Tibial nerve (tissue), 4 donors: ENCODE results near the gene POGZ. TPM values are rescaled to one million over a fixed set of nuclear protein-coding genes. Genes with fewer than 3 reads are reported as not detected.

Source experiments
- DNase-seq, 2 donors: peaks; one replicate each; pipeline ENCODE4 v3.0.0-alpha.2; 2019; ENCODE audit warnings: low spot score in 2 of 2
- H3K27ac ChIP-seq, 4 donors: fragments of 200-600 bp; sonication (generic) in 3 of 4; one replicate each; pipeline ENCODE4 v1.5.1; 2017 to 2019; ENCODE audit warnings: mild to moderate bottlenecking in 1 of 4
- H3K27me3 ChIP-seq, 2 donors: fragments of 200-600 bp; sonication (generic) in 1 of 2; one replicate each; pipeline versions ENCODE4 v1.5.1 to v1.6.0; 2017 to 2019
- H3K36me3 ChIP-seq, 3 donors: fragments of 200-600 bp; sonication (generic); one replicate each; pipeline ENCODE4 v1.5.1; 2018 to 2019
- H3K4me1 ChIP-seq, 4 donors: fragments of 200-600 bp; sonication (generic) in 3 of 4; one replicate each; pipeline ENCODE4 v1.5.1; 2017 to 2019
- H3K4me3 ChIP-seq, 4 donors: fragments of 200-600 bp; sonication (generic) in 3 of 4; one replicate each; pipeline ENCODE4 v1.5.1; 2017 to 2019; ENCODE audit warnings: mild to moderate bottlenecking in 1 of 4, moderate library complexity in 1 of 4
- H3K9me3 ChIP-seq, 4 donors: fragments of 200-600 bp; sonication (generic) in 3 of 4; one replicate each; pipeline ENCODE4 v1.5.1; 2017 to 2019
- CTCF ChIP-seq, 5 experiments: fragments of 200-600 bp in 3 of 5; fragments of 450-650 bp in 2 of 5; sonication (generic) in 3 of 5; IDR thresholded peaks; one replicate each; pipeline ENCODE4 v1.5.1; 2016 to 2019; ENCODE audit warnings: antibody characterized with exemption in 5 of 5, mild to moderate bottlenecking in 3 of 5, moderate library complexity in 2 of 5
- EP300 ChIP-seq, 2 donors: sonication (generic); formaldehyde crosslinking; IDR thresholded peaks; one replicate each; pipeline ENCODE4 v1.6.1; 2017; ENCODE audit warnings: antibody characterized with exemption in 2 of 2, mild to moderate bottlenecking in 1 of 2
- POLR2A ChIP-seq, 2 donors: fragments of 450-650 bp; IDR thresholded peaks; one replicate each; pipeline ENCODE4 v1.6.1; 2017; ENCODE audit warnings: antibody characterized with exemption in 2 of 2, mild to moderate bottlenecking in 2 of 2, moderate library complexity in 2 of 2
- WGBS, 2 donors: methylation state at CpG; one replicate each; pipeline ENCODE4 v1.1.5; 2018; 5-methylcytosine and 5-hydroxymethylcytosine counted together
- total RNA-seq, 4 donors: library from RNA; depleted of rRNA; stranded (reverse); fragments of >200 nt; gene quantifications; one replicate each; pipeline ENCODE4 v1.1.0, GENCODE V29; 2016

Gene POGZ
- total RNA-seq, 4 donors from 2014 or later: 67.2 to 81.0 (median 72.7) TPM

GRCh38 chr1:151425103-151425502 lies 34.2 kb downstream of the POGZ start:
- 28 to 29% methylated on average over 2 of the region's 2 CpGs for WGBS, 2 donors

GRCh38 chr1:151419819-151420218 lies 39.5 kb downstream of the POGZ start:
- peaks cover 6 to 97% (median 6%) of the 10 kb centered on the region in 3 donors for H3K36me3 ChIP-seq
- no peak for TF ChIP-seq EP300 (IDR thresholded peaks at IDR 0.05)
- TF ChIP-seq POLR2A (IDR thresholded peaks at IDR 0.05): no peak
- no peak for TF ChIP-seq CTCF (IDR thresholded peaks at IDR 0.05)
- no peak overlapping the region for H3K4me3 ChIP-seq
- no peak overlapping the region for H3K27ac ChIP-seq
- H3K9me3 ChIP-seq: no peaks in the 10 kb centered on the region
- DNase-seq: no peak
- peaks cover 0 to under 1% (median 0%) of the 10 kb centered on the region in 4 donors for H3K4me1 ChIP-seq
- no peaks in the 10 kb centered on the region for H3K27me3 ChIP-seq
- WGBS, 2 donors: 76 to 96% methylated on average over 5 of the region's 5 CpGs

More at GRCh38 chr1:151425103-151425502, 34.2 kb downstream of the POGZ start:
- peak overlapping the region in 1 of 4 donors; percentile 6 for H3K27ac ChIP-seq
- H3K9me3 ChIP-seq: no peaks in the 10 kb centered on the region
- H3K36me3 ChIP-seq: peaks cover 3 to 94% (median 18%) of the 10 kb centered on the region in 3 donors
- DNase-seq: no peak
- no peak for TF ChIP-seq CTCF (IDR thresholded peaks at IDR 0.05)
- TF ChIP-seq POLR2A (IDR thresholded peaks at IDR 0.05): no peak
- no peak for TF ChIP-seq EP300 (IDR thresholded peaks at IDR 0.05)
- H3K4me3 ChIP-seq: no peak overlapping the region
- no peaks in the 10 kb centered on the region for H3K27me3 ChIP-seq
- H3K4me1 ChIP-seq: peaks cover 0 to 10% (median 0%) of the 10 kb centered on the region in 4 donors

GRCh38 chr1:151418081-151418480 lies 41.2 kb downstream of the POGZ start:
- no peak for DNase-seq
- Histone ChIP-seq H3K27me3 (no peaks in the 10 kb centered on the region), H3K36me3 (peaks cover 6 to 97% (median 6%) of the 10 kb centered on the region in 3 donors), H3K4me3 (no peak overlapping the region), H3K4me1 (no peaks in the 10 kb centered on the region), H3K9me3 (no peaks in the 10 kb centered on the region), H3K27ac (no peak overlapping the region)
- WGBS, 2 donors: 95 to 97% methylated on average over 3 of the region's 3 CpGs
- TF ChIP-seq EP300 (IDR thresholded peaks at IDR 0.05) (no peak), POLR2A (IDR thresholded peaks at IDR 0.05) (no peak), CTCF (IDR thresholded peaks at IDR 0.05) (no peak)

- 96 to 97% methylated on average over 4 of the region's 4 CpGs for WGBS, 2 donors
- no peaks in the 10 kb centered on the region for H3K27me3 ChIP-seq
- TF ChIP-seq POLR2A (IDR thresholded peaks at IDR 0.05) (no peak), EP300 (IDR thresholded peaks at IDR 0.05) (no peak), CTCF (IDR thresholded peaks at IDR 0.05) (no peak)
- DNase-seq: no peak
- H3K27ac ChIP-seq: no peak overlapping the region
- no peaks in the 10 kb centered on the region for H3K9me3 ChIP-seq
- H3K4me3 ChIP-seq: no peak overlapping the region
- no peaks in the 10 kb centered on the region for H3K4me1 ChIP-seq
- H3K36me3 ChIP-seq: peaks cover 2 to 95% (median 8%) of the 10 kb centered on the region in 3 donors
These were observed 43.1 kb downstream of the POGZ start for GRCh38 chr1:151416231-151416630.

- no peak for TF ChIP-seq POLR2A (IDR thresholded peaks at IDR 0.05)
- TF ChIP-seq EP300 (IDR thresholded peaks at IDR 0.05): no peak
- no peak for TF ChIP-seq CTCF (IDR thresholded peaks at IDR 0.05)
- H3K27me3 ChIP-seq: no peaks in the 10 kb centered on the region
- DNase-seq: no peak
- WGBS, 2 donors: 69 to 72% methylated on average over 2 of the region's 2 CpGs
- no peak overlapping the region for H3K4me3 ChIP-seq
- H3K4me1 ChIP-seq: peaks cover 0 to 2% (median 0%) of the 10 kb centered on the region in 4 donors
- H3K9me3 ChIP-seq: no peaks in the 10 kb centered on the region
- no peak overlapping the region for H3K27ac ChIP-seq
- H3K36me3 ChIP-seq: peaks cover 2 to 96% (median 36%) of the 10 kb centered on the region in 3 donors
These were observed 47.4 kb downstream of the POGZ start for GRCh38 chr1:151411884-151412283.
